Lower lobe of right lung (tissue), 2 donors: Measurements from ENCODE around the gene EPHA4. TPM values are rescaled to one million over a fixed set of nuclear protein-coding genes. Genes with fewer than 3 reads are reported as not detected.

ENCODE experiments used
- ATAC-seq, 2 donors: fragments of 200-7000 bp; cut with Tn5 transposase; one replicate each; pipeline ENCODE4 v1.9.1; 2020 to 2022; ENCODE audit warnings: mild to moderate bottlenecking in 2 of 2, moderate library complexity in 2 of 2
- DNase-seq: peaks from one replicate; pipeline ENCODE4 v3.0.0-alpha.2; 2020
- H3K27ac ChIP-seq: fragments of 200-600 bp; one replicate; pipeline ENCODE4 v1.8.0; 2022
- H3K27me3 ChIP-seq: fragments of 200-600 bp; one replicate; pipeline ENCODE4 v1.8.0; 2022; ENCODE audit warnings: low read depth
- H3K36me3 ChIP-seq: fragments of 200-600 bp; one replicate; pipeline ENCODE4 v1.8.0; 2022; ENCODE audit warnings: mild to moderate bottlenecking
- H3K4me1 ChIP-seq: fragments of 200-600 bp; one replicate; pipeline ENCODE4 v1.8.0; 2022
- H3K4me3 ChIP-seq: fragments of 200-600 bp; one replicate; pipeline ENCODE4 v1.8.0; 2022; ENCODE audit warnings: mild to moderate bottlenecking
- H3K9me3 ChIP-seq: fragments of 200-600 bp; one replicate; pipeline ENCODE4 v1.8.0; 2022
- CTCF ChIP-seq: fragments of 200-600 bp; IDR thresholded peaks from one replicate; pipeline ENCODE4 v1.8.0; 2022; ENCODE audit warnings: antibody characterized with exemption, mild to moderate bottlenecking
- intact Hi-C: fragments of 100-400 bp; cut with DNase I; formaldehyde crosslinking; loops from one replicate; pipeline ENCODE4 v1.11.0; 2022
- total RNA-seq: library from RNA; stranded (reverse); fragmentation: NEBNext Ultra II Directional; extraction: Animal tissue kit (Norgen Biotek cat#: 25700); gene quantifications from one replicate; pipeline ENCODE4 v1.2.1, GENCODE V29; 2021
- donor health status: DM: no; HTN: yes; CAD: no; lungs with severe emphysema.

EPHA4 gene
- total RNA-seq, 1 donor from 2014 or later, result 13.8 TPM

- no peak for TF ChIP-seq CTCF
- no peak for ATAC-seq
- Histone ChIP-seq H3K9me3 (no peaks in the 10 kb centered on the region), H3K27me3 (no peaks in the 10 kb centered on the region), H3K4me1 (no peaks in the 10 kb centered on the region), H3K27ac (no peak overlapping the region), H3K4me3 (no peak overlapping the region), H3K36me3 (no peaks in the 10 kb centered on the region)
- intact Hi-C loops, result no loop called here
- no peak for DNase-seq
Observed at GRCh38 chr2:221370857-221371211, 201.3 kb downstream of the EPHA4 start.

GRCh38 chr2:221370076-221370856 lies 201.8 kb downstream of the EPHA4 start:
- no peak for ATAC-seq
- TF ChIP-seq CTCF, result no peak
- intact Hi-C loops, result no loop called here

More at GRCh38 chr2:221370076-221370856, 201.8 kb downstream of the EPHA4 start:
- Histone ChIP-seq H3K27me3 (no peaks in the 10 kb centered on the region), H3K4me1 (no peaks in the 10 kb centered on the region), H3K27ac (no peak overlapping the region), H3K4me3 (no peak overlapping the region), H3K9me3 (no peaks in the 10 kb centered on the region), H3K36me3 (no peaks in the 10 kb centered on the region)
- no peak for DNase-seq
